Fibroblast of the aortic adventitia (primary cell): ENCODE measurements around the gene BANK1. TPM values are rescaled to one million over a fixed set of nuclear protein-coding genes. Genes with fewer than 3 reads are reported as not detected.

ENCODE experiments used
- DNase-seq: peaks from one replicate; pipeline ENCODE4 v3.0.0-alpha.2; 2010; ENCODE audit warnings: low read depth
- H3K4me3 ChIP-seq: 2 replicates; pipeline ENCODE4 v1.5.1; 2011; ENCODE audit warnings: low read depth, mild to moderate bottlenecking, control low read depth, low read length, moderate library complexity
- total RNA-seq: library from RNA; depleted of rRNA; stranded (reverse); fragments of >200 nt; gene quantifications from 2 replicates; pipeline ENCODE4 v1.2.3, GENCODE V29; 2012; ENCODE audit warnings: low replicate concordance
- TF ChIP-seq, protein P1 (sequence below): IDR thresholded peaks from 2 replicates; pipeline ENCODE4 v1.5.1; 2011; ENCODE audit warnings: mild to moderate bottlenecking, low read length, control low read depth, inconsistent platforms; ENCODE audit not compliant: insufficient read depth

The BANK1 gene
- total RNA-seq, 1 donor: 0.54 TPM

GRCh38 chr4:101910786-101911373, 120.3 kb downstream of the BANK1 start:
- no peak for DNase-seq
- TF ChIP-seq, protein P1, sequence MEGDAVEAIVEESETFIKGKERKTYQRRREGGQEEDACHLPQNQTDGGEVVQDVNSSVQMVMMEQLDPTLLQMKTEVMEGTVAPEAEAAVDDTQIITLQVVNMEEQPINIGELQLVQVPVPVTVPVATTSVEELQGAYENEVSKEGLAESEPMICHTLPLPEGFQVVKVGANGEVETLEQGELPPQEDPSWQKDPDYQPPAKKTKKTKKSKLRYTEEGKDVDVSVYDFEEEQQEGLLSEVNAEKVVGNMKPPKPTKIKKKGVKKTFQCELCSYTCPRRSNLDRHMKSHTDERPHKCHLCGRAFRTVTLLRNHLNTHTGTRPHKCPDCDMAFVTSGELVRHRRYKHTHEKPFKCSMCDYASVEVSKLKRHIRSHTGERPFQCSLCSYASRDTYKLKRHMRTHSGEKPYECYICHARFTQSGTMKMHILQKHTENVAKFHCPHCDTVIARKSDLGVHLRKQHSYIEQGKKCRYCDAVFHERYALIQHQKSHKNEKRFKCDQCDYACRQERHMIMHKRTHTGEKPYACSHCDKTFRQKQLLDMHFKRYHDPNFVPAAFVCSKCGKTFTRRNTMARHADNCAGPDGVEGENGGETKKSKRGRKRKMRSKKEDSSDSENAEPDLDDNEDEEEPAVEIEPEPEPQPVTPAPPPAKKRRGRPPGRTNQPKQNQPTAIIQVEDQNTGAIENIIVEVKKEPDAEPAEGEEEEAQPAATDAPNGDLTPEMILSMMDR: no peak

DNA sequence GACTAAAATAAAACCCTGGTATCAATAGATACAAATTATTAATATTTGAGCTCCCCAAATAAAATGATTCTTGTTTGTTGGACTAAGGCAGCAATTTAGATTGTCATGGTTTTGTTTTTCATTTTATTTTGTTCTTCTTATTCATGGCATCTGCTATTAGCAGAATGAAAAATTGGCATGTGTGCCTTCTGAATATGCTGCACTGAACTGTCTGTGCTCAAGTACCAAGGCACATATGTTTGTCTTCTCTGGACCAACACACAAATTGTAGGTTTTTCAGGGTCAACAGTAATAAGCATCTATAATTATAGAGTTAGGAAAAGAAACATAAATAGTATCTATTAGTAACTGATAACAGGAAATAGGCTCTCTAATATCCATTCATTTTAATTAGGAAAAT, 121.1 kb downstream of the BANK1 start:
- H3K4me3 ChIP-seq: no peak overlapping the region
- no peak for DNase-seq
- TF ChIP-seq, protein P1: no peak

More at GRCh38 chr4:101910786-101911373, 120.3 kb downstream of the BANK1 start:
- no peak overlapping the region for H3K4me3 ChIP-seq

GRCh38 chr4:101914761-101915160, 124.2 kb downstream of the BANK1 start:
- no peak overlapping the region for H3K4me3 ChIP-seq
- TF ChIP-seq, protein P1: no peak
- DNase-seq: no peak

GRCh38 chr4:101919373-101919977, 128.9 kb downstream of the BANK1 start:
- no peak for DNase-seq
- TF ChIP-seq, protein P1: no peak
- H3K4me3 ChIP-seq: no peak overlapping the region

DNA sequence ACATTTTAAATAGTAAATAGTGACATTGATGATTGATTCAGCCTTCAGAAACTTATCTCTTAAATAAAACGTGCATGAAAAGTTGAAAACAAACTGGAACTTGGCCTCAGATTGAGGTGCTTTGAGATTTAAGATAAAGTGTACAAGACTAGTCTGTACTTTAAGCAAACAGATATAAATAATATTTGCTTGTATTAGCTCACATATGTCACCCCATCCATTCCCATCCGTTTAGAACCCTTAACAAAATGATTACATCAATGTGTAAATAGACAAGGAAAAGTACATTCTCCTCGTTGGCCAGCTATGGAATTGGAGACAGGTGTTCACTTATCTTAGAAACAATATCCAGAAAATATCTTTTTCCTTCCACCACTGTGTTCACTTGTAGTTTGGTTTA, 130.8 kb downstream of the BANK1 start:
- TF ChIP-seq, protein P1: no peak
- DNase-seq: no peak
- H3K4me3 ChIP-seq: no peak overlapping the region

DNA sequence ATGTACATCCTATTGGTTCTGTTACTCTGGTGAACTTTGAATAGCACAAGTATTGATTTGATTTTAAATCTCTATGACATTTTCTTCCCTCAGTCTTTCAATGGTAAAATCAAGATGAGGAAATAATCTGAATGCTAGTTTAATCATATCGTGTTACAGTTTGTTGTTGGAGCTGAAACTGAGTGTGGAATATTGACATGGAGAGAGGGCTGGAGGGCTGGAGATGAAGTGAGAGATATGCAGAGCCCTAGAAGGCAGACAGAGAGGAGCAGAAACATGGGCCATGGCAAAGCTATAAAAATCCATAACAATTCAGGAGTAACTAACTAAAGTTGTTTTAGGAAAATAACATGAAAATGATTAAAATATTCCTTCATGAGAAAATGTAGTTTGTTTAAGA, 141.1 kb downstream of the BANK1 start:
- TF ChIP-seq, protein P1: no peak
- no peak for DNase-seq
- no peak overlapping the region for H3K4me3 ChIP-seq

DNA sequence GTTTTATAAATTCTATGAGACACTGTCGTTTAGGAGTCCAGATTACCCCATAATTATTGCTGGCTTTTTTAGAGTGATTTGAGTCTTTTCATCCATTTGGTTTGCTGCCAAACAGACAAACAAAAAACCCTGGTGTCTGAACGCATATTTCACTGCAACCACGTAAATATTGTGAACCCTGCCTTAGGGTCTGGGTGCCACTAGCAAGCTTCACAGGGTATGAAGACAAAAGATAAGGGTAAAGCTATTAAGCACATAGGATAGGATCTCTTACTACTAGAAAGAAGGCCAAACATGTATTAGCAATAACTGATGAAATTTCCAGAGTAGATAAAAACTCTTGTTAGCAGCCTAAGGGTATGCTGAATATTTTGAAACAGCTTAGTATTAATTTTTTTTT, 143.3 kb downstream of the BANK1 start:
- no peak overlapping the region for H3K4me3 ChIP-seq
- TF ChIP-seq, protein P1: no peak
- no peak for DNase-seq
